Transverse colon (tissue), 4 donors: ENCODE results near the gene FUOM. TPM values are rescaled to one million over a fixed set of nuclear protein-coding genes. Genes with fewer than 3 reads are reported as not detected.
A peak's percentile ranks its signal among the peaks of the same experiment; 100 is the strongest.

Experiments
- DNase-seq: peaks from one replicate; pipeline ENCODE4 v3.0.0-alpha.2; 2019
- H3K27ac ChIP-seq, 4 donors: fragments of 200-600 bp; sonication (generic); 2 replicates each; pipeline ENCODE4 v1.5.1; 2016 to 2018; ENCODE audit warnings: inconsistent platforms in 4 of 4
- H3K27me3 ChIP-seq: fragments of 200-600 bp; sonication (generic); 2 replicates; pipeline ENCODE4 v1.5.1; 2017; ENCODE audit warnings: inconsistent platforms
- H3K36me3 ChIP-seq, 4 donors: fragments of 200-600 bp; sonication (generic); 2 replicates each; pipeline ENCODE4 v1.5.1; 2017 to 2019; ENCODE audit warnings: inconsistent platforms in 4 of 4
- H3K4me1 ChIP-seq, 4 donors: fragments of 200-600 bp; sonication (generic); 2 replicates each; pipeline ENCODE4 v1.5.1; 2017 to 2020; ENCODE audit warnings: inconsistent platforms in 4 of 4
- H3K4me3 ChIP-seq, 4 donors: fragments of 200-600 bp; sonication (generic); 1 replicate in 1 of 4; 2 replicates in 3 of 4; pipeline versions ENCODE4 v1.5.1 to v1.6.1; 2017 to 2019; ENCODE audit warnings: inconsistent platforms in 4 of 4
- H3K9me3 ChIP-seq, 2 donors: fragments of 200-600 bp; sonication (generic); 2 replicates each; pipeline ENCODE4 v1.5.1; 2017 to 2019; ENCODE audit warnings: inconsistent platforms in 2 of 2
- EP300 ChIP-seq: sonication (generic); formaldehyde crosslinking; IDR thresholded peaks from one replicate; pipeline ENCODE4 v1.6.1; 2017; ENCODE audit warnings: antibody characterized with exemption, low read depth
- POLR2A ChIP-seq: fragments of 450-650 bp; IDR thresholded peaks from one replicate; pipeline ENCODE4 v1.6.1; 2016; ENCODE audit warnings: antibody characterized with exemption, mild to moderate bottlenecking, moderate library complexity
- POLR2AphosphoS5 ChIP-seq, 3 donors: sonication (generic); formaldehyde crosslinking; IDR thresholded peaks; one replicate each; pipeline ENCODE4 v1.6.1; 2016; ENCODE audit warnings: antibody characterized with exemption in 3 of 3
- WGBS, 2 donors: methylation state at CpG; one replicate each; pipeline ENCODE4 v1.1.5; 2018; ENCODE audit warnings: low coverage in 1 of 2; 5-methylcytosine and 5-hydroxymethylcytosine counted together
- in situ Hi-C, 4 donors: fragments of 200-750 bp; cut with MboI; loops; one replicate each; pipeline versions ENCODE4 v1.15.0 to v1.15.1; 2017; ENCODE audit warnings: low sequenced_read_pairs in 3 of 4, low pct_ligation_motif_present in 1 of 4, low pct_unique_long_range_greater_than_20kb in 1 of 4
- intact Hi-C: fragments of 100-400 bp; cut with DNase I; formaldehyde crosslinking; loops from one replicate; pipeline ENCODE4 v1.15.1; 2023; ENCODE audit warnings: low total_unique reads
- total RNA-seq, 4 donors: library from RNA; depleted of rRNA; stranded (reverse); fragments of >200 nt; gene quantifications; one replicate each; pipeline ENCODE4 v1.1.0, GENCODE V29; 2016
- TF ChIP-seq, protein P1 (sequence below), 5 experiments: fragments of 200-600 bp in 3 of 5; fragments of 450-650 bp in 2 of 5; sonication (generic) in 3 of 5; IDR thresholded peaks; 1 replicate in 2 of 5; 2 replicates in 3 of 5; pipeline ENCODE4 v1.5.1; 2016 to 2017; ENCODE audit warnings: antibody characterized with exemption in 5 of 5, inconsistent platforms in 3 of 5, mild to moderate bottlenecking in 2 of 5, moderate library complexity in 1 of 5

FUOM gene
- total RNA-seq, 4 donors from 2014 or later, result 1.2 to 43.3 (median 28.8) TPM

DNA sequence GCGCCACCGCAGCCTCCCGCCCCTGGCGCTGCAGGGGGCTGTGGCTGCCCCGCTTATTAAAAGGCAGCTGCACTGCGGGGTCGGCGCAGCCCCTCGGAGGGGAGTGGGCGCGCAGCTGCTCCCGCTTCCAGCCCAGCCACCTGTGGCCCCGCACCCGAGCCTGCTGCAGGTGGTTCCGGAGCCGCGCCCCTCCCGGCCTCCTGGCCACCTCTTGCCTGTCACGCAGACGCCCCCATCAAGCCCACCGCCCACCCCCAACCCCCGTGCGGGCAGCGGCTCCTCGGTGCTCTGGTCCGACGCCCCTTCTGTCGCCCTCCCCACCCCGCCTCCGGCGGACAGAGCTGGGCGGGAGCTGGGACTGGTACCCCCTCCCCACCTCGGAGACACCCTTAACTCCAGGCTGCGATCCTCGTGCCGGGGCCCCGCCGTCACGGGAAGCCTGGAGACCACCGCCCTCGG, 21.7 kb downstream of the FUOM start:
- peaks cover 14 to 21% (median 20%) of the 10 kb centered on the region in 4 donors for H3K4me1 ChIP-seq
- no peaks in the 10 kb centered on the region for H3K36me3 ChIP-seq
- TF ChIP-seq POLR2AphosphoS5 (IDR thresholded peaks at IDR 0.05) (no peak), EP300 (no peak), POLR2A (no peak)
- TF ChIP-seq, protein P1, sequence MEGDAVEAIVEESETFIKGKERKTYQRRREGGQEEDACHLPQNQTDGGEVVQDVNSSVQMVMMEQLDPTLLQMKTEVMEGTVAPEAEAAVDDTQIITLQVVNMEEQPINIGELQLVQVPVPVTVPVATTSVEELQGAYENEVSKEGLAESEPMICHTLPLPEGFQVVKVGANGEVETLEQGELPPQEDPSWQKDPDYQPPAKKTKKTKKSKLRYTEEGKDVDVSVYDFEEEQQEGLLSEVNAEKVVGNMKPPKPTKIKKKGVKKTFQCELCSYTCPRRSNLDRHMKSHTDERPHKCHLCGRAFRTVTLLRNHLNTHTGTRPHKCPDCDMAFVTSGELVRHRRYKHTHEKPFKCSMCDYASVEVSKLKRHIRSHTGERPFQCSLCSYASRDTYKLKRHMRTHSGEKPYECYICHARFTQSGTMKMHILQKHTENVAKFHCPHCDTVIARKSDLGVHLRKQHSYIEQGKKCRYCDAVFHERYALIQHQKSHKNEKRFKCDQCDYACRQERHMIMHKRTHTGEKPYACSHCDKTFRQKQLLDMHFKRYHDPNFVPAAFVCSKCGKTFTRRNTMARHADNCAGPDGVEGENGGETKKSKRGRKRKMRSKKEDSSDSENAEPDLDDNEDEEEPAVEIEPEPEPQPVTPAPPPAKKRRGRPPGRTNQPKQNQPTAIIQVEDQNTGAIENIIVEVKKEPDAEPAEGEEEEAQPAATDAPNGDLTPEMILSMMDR (IDR thresholded peaks at IDR 0.05), result no peak
- peaks cover 57% of the 10 kb centered on the region for H3K27me3 ChIP-seq
- intact Hi-C loops, result no loop called here
- WGBS, 2 donors, result 7% methylated on average over 22 of the region's 41 CpGs; no CpG with 5 or more reads in 1 of the 2 donors
- in situ Hi-C loops, result no loop called here
- H3K9me3 ChIP-seq, result no peaks in the 10 kb centered on the region
- H3K27ac ChIP-seq, result no peak overlapping the region
- DNase-seq, result no peak
- H3K4me3 ChIP-seq, result peak overlapping the region; percentile 8 to 36 (median 19)

DNA sequence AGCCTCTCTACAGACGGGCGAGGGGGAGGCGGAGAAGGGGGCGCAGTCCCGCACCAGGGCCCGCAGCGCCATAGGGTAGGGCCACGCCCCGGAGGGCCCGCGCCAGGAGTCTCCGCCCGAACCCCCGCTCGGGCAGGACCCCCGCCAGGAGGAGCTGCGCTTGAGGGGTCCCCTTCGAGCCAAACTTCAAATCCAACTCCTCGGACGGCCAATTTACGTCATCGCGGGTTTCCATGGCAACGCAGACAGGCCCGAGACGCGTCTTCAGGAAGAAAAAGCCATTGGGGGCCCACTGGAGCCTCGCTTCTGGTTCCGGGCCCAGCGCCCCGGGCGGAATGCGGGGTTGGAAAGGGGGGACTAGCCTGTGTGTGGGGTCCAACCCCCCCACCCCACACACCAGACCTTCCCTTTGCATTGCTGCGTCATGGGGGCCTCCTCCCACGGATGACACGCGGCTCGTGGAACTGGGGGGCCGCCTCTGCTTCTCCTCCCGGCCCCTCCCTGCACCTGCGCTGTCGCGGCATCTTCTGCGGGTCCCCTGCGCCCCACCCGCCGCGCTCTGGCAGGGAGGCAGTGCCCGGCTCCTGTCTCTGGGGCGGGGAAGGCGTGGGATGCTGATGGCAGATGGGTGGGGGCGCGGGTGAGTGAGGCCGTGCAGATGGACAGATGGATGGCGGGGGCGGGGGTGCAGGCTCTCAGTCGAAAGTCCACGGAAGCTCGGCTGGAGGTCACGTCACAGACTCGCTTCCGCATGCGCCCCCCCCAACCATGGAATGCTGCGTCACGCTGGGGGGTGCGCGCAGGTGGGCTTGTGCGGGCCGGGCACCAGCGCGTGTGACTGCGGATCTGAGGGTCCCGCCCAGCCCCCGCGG, 22.3 kb downstream of the FUOM start:
- Histone ChIP-seq H3K4me3 (peak overlapping the region; percentile 8 to 36 (median 19)), H3K4me1 (peaks cover 14 to 21% (median 20%) of the 10 kb centered on the region in 4 donors), H3K36me3 (no peaks in the 10 kb centered on the region), H3K27me3 (peaks cover 58% of the 10 kb centered on the region), H3K27ac (no peak overlapping the region), H3K9me3 (no peaks in the 10 kb centered on the region)
- peak; percentile 62 for DNase-seq
- TF ChIP-seq, protein P1 (IDR thresholded peaks at IDR 0.05), result no peak
- no peak for TF ChIP-seq POLR2A
- TF ChIP-seq EP300, result no peak
- TF ChIP-seq POLR2AphosphoS5 (IDR thresholded peaks at IDR 0.05), result no peak
- WGBS, 2 donors, result 2% methylated on average over 48 of the region's 75 CpGs; no CpG with 5 or more reads in 1 of the 2 donors
- in situ Hi-C loops (no loop called here), intact Hi-C loops (no loop called here)

DNA sequence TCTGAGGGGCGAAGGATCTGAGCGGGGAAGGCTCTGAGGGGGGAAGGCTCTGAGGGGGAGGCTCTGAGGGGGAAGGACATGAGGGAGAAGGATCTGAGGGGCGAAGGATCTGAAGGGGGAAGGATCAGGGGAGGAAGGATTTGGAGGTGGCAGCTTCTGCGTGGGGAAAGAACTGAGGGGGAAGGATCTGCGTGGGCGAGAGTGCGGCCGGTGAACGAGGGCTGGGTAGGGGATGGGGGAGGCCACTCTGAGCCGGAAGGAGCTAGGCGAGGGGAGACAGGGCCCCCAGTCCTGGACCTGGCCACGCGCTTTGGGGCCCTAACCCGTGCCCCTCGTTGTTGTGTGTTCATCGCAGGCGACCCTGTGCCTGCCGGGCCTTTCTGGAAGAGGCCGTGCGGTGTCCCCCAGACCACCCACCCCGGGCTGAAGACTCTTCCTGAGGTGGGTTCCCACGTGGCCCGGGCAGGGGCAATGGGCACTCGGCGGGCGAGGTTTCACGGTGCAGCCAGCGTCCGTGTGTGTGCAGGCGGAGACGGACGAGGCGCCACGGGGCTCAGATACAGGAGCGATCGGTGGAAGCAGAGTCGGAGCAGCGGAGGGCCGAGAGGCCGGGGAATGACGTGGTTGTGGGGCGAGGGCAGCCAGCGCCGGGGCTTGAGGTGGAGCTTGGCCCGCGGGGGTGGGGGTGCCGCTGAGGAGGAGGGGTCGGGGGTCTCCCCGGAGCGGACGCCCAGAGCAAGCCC, 23.1 kb downstream of the FUOM start:
- no peak for DNase-seq
- Histone ChIP-seq H3K4me3 (peak overlapping the region in 3 of 4 donors; percentile 8 to 36 (median 30)), H3K4me1 (peaks cover 14 to 26% (median 24%) of the 10 kb centered on the region in 4 donors), H3K27ac (no peak overlapping the region), H3K27me3 (peaks cover 63% of the 10 kb centered on the region), H3K9me3 (no peaks in the 10 kb centered on the region), H3K36me3 (no peaks in the 10 kb centered on the region)
- 18 to 52% methylated on average over 8 to 41 of the region's 51 CpGs for WGBS, 2 donors
- in situ Hi-C loops (no loop called here), intact Hi-C loops (no loop called here)
- no peak for TF ChIP-seq EP300
- TF ChIP-seq POLR2A, result no peak
- TF ChIP-seq POLR2AphosphoS5 (IDR thresholded peaks at IDR 0.05), result no peak
- TF ChIP-seq, protein P1 (IDR thresholded peaks at IDR 0.05), result no peak
